ENCODE measurements around the gene SERINC5. TPM values are rescaled to one million over a fixed set of nuclear protein-coding genes. Genes with fewer than 3 reads are reported as not detected.

The SERINC5 gene
- total RNA-seq, 2 experiments from 2014 or later: 32.4 to 33.1 TPM

- Mint-ChIP-seq H3K9me3 (peaks cover 4% of the 10 kb centered on the region), H3K36me3 (ENCODE audit: low read depth) (peaks cover 36% of the 10 kb centered on the region), H3K27ac (peak overlapping the region; percentile 90), H3K4me3 (peak overlapping the region; percentile 25), H3K4me1 (ENCODE audit: low read depth) (peaks cover 73% of the 10 kb centered on the region), H3K27me3 (no peaks in the 10 kb centered on the region)
- ChIA-PET POLR2A (interaction anchor here (2.8 kb wide), 1 partner anchor 55 kb away, joined by 10 read pairs; no protein-coding TSS in a partner anchor), CTCF (interaction anchor here (2.0 kb wide), 1 partner anchor 156 kb away, joined by 6 read pairs; no protein-coding TSS in a partner anchor)
- intact Hi-C loops (cut with micrococcal nuclease): loop anchor here (5.0 kb wide), 1 partner anchor 121 kb away; no protein-coding TSS in a partner anchor
- TF ChIP-seq CTCF (IDR thresholded peaks at IDR 0.05): no peak
- DNase-seq (no peak), ATAC-seq (peak; percentile 29)
Measured at GRCh38 chr5:80248378-80248777, 7.5 kb downstream of the SERINC5 start.

GRCh38 chr5:80246995-80247729 lies 8.7 kb downstream of the SERINC5 start:
- POLR2A ChIA-PET: interaction anchor here (0.6 to 2.8 kb wide), 10 partner anchors 8 to 108 kb away, joined by 3 to 19 read pairs (median 4); partner anchors contain the start of gene SERINC5

GRCh38 chr5:80246001-80246758 lies 9.7 kb downstream of the SERINC5 start:
- peaks cover 48% of the 10 kb centered on the region for H3K36me3 Mint-ChIP-seq (ENCODE audit: low read depth)
- H3K9me3 Mint-ChIP-seq: peaks cover 17% of the 10 kb centered on the region
- no peak for TF ChIP-seq CTCF (IDR thresholded peaks at IDR 0.05)
- CTCF ChIA-PET: interaction anchor here (0.9 to 2.0 kb wide), 6 partner anchors 9 to 154 kb away, joined by 3 to 7 read pairs (median 4); partner anchors contain the start of gene SERINC5
- peak overlapping the region; percentile 28 for H3K4me3 Mint-ChIP-seq
- ATAC-seq (no peak), DNase-seq (no peak)
- peak overlapping the region; percentile 90 for H3K27ac Mint-ChIP-seq
- intact Hi-C loops (cut with micrococcal nuclease): loop anchor here (5.0 kb wide), 1 partner anchor 119 kb away; no protein-coding TSS in a partner anchor
- POLR2A ChIA-PET: interaction anchor here (1.0 to 2.8 kb wide), 9 partner anchors 9 to 107 kb away, joined by 3 to 19 read pairs (median 5); partner anchors contain the start of gene SERINC5
- H3K4me1 Mint-ChIP-seq (ENCODE audit: low read depth): peaks cover 62% of the 10 kb centered on the region
- no peaks in the 10 kb centered on the region for H3K27me3 Mint-ChIP-seq

More at GRCh38 chr5:80246995-80247729, 8.7 kb downstream of the SERINC5 start:
- TF ChIP-seq CTCF (IDR thresholded peaks at IDR 0.05): no peak
- intact Hi-C loops (cut with micrococcal nuclease): loop anchor here (5.0 kb wide), 1 partner anchor 120 kb away; no protein-coding TSS in a partner anchor
- DNase-seq: peak; percentile 79
- peaks cover 39% of the 10 kb centered on the region for H3K36me3 Mint-ChIP-seq (ENCODE audit: low read depth)
- H3K4me1 Mint-ChIP-seq (ENCODE audit: low read depth): peaks cover 66% of the 10 kb centered on the region
- CTCF ChIA-PET: interaction anchor here (1.0 to 2.0 kb wide), 5 partner anchors 20 to 164 kb away, joined by 3 to 6 read pairs (median 3); no protein-coding TSS in a partner anchor
- peaks cover 10% of the 10 kb centered on the region for H3K9me3 Mint-ChIP-seq
- no peaks in the 10 kb centered on the region for H3K27me3 Mint-ChIP-seq
- peak overlapping the region; percentile 37 for H3K4me3 Mint-ChIP-seq
- ATAC-seq: peak; percentile 83
- H3K27ac Mint-ChIP-seq: peak overlapping the region; percentile 90

- Mint-ChIP-seq H3K27ac (no peak overlapping the region), H3K4me1 (ENCODE audit: low read depth) (peaks cover 69% of the 10 kb centered on the region), H3K4me3 (no peak overlapping the region), H3K9me3 (peaks cover 17% of the 10 kb centered on the region), H3K36me3 (ENCODE audit: low read depth) (peaks cover 48% of the 10 kb centered on the region), H3K27me3 (no peaks in the 10 kb centered on the region)
- ATAC-seq (no peak), DNase-seq (no peak)
- TF ChIP-seq CTCF (IDR thresholded peaks at IDR 0.05): no peak
- CTCF ChIA-PET: interaction anchor here (1.0 kb wide), 1 partner anchor 23 kb away, joined by 3 read pairs; no protein-coding TSS in a partner anchor
- POLR2A ChIA-PET: interaction anchor here (1.1 kb wide), 1 partner anchor 13 kb away, joined by 4 read pairs; the partner anchor contains the start of gene SERINC5
- intact Hi-C loops (cut with micrococcal nuclease): no loop called here
Measured at GRCh38 chr5:80243567-80243966, 12.3 kb downstream of the SERINC5 start.

All from activated CD8-positive, alpha-beta T cell treated with anti-CD3 and anti-CD28 coated beads for 36 hours (primary cell).